K562 (cell line): ENCODE measurements around the gene C1QA. TPM values are rescaled to one million over a fixed set of nuclear protein-coding genes. Genes with fewer than 3 reads are reported as not detected.
A peak's percentile ranks its signal among the peaks of the same experiment; 100 is the strongest.

ENCODE experiments used
- ESRRB ChIP-seq: fragments of 250-450 bp; sonication (Bioruptor Pico); IDR thresholded peaks from 2 replicates; pipeline ENCODE4 v1.5.0; 2020; ENCODE audit warnings: mild to moderate bottlenecking, moderate library complexity, borderline replicate concordance
- FOXA1 ChIP-seq: fragments of 450-650 bp; IDR thresholded peaks from 2 replicates; pipeline ENCODE4 v1.6.1; 2016; ENCODE audit warnings: mild to moderate bottlenecking, borderline replicate concordance
- KHSRP ChIP-seq: fragments of 450-650 bp; IDR thresholded peaks from 2 replicates; pipeline ENCODE4 v1.6.1; 2017
- MCM2 ChIP-seq: fragments of 450-650 bp; IDR thresholded peaks from 2 replicates; pipeline ENCODE4 v1.6.1; 2017; ENCODE audit warnings: low read depth, mild to moderate bottlenecking
- NCOR1 ChIP-seq: fragments of 450-650 bp; IDR thresholded peaks from 2 replicates; pipeline ENCODE4 v1.6.1; 2016; ENCODE audit warnings: mild to moderate bottlenecking, moderate library complexity
- NFE2 ChIP-seq: IDR thresholded peaks from 2 replicates; pipeline ENCODE4 v1.6.1; 2014; ENCODE audit warnings: antibody characterized with exemption, low read depth
- PRMT5 ChIP-seq: sonication (generic); formaldehyde crosslinking; IDR thresholded peaks from 2 replicates; pipeline ENCODE4 v1.5.0; 2020; ENCODE audit warnings: missing genetic modification reagents
- RAD51 ChIP-seq: fragments of 450-650 bp; IDR thresholded peaks from 2 replicates; pipeline ENCODE4 v1.7.1; 2016; ENCODE audit warnings: low read depth, mild to moderate bottlenecking, borderline replicate concordance
- SRSF1 ChIP-seq: fragments of 200-400 bp; formaldehyde crosslinking; IDR thresholded peaks from 2 replicates; pipeline ENCODE4 v1.6.1; 2017; ENCODE audit warnings: mild to moderate bottlenecking, low read depth, low read length, moderate library complexity
- ZFX ChIP-seq: sonication (generic); formaldehyde crosslinking; IDR thresholded peaks from 2 replicates; pipeline ENCODE4 v1.8.0; 2022; ENCODE audit warnings: mild to moderate bottlenecking, missing genetic modification reagents, moderate library complexity
- ZNF311 ChIP-seq: fragments of 250-450 bp; sonication (Bioruptor Pico); IDR thresholded peaks from 2 replicates; pipeline ENCODE4 v1.4.0; 2020; ENCODE audit warnings: mild to moderate bottlenecking, moderate library complexity
- ZNF431 ChIP-seq: sonication (generic); formaldehyde crosslinking; IDR thresholded peaks from 2 replicates; pipeline ENCODE4 v1.8.0; 2022; ENCODE audit warnings: mild to moderate bottlenecking, missing genetic modification reagents
- ZNF444 ChIP-seq: fragments of 250-450 bp; sonication (Bioruptor Pico); IDR thresholded peaks from 2 replicates; pipeline ENCODE4 v1.4.0; 2020; ENCODE audit warnings: mild to moderate bottlenecking, moderate library complexity
- ZNF583 ChIP-seq: fragments of 250-450 bp; sonication (Bioruptor Pico); IDR thresholded peaks from 2 replicates; pipeline ENCODE4 v1.4.0; 2020
- ZNF764 ChIP-seq: fragments of 250-450 bp; sonication (Bioruptor Pico); IDR thresholded peaks from 2 replicates; pipeline ENCODE4 v1.4.0; 2020; ENCODE audit warnings: low read depth, mild to moderate bottlenecking, moderate library complexity
- polyA plus RNA-seq, 8 experiments: library from polyadenylated mRNA; depleted of rRNA in 4 of 8; stranded (reverse) in 5 of 8; unstranded in 3 of 8; fragments of >200 nt; fragmentation: Nextera tagmentation in 2 of 8; fragmentation: Illumina TruSeq in 1 of 8; extraction: Ambion mirVana in 2 of 8; extraction: Trizol in 1 of 8; gene quantifications; 2 replicates each; pipeline versions ENCODE4 v1.2.1 to v1.2.3, GENCODE V29; 2011 to 2014; ENCODE audit warnings: inconsistent platforms in 1 of 8, missing spikeins in 1 of 8
- total RNA-seq, 7 experiments: library from RNA; depleted of rRNA in 6 of 7; stranded (reverse); fragments of >200 nt in 6 of 7; fragmentation: Illumina TruSeq in 2 of 7; extraction: Trizol in 2 of 7; gene quantifications; 2 replicates each; pipeline versions ENCODE4 v1.2.1 to v1.2.3, GENCODE V29; 2011 to 2021; ENCODE audit warnings: low replicate concordance in 1 of 7
- TF ChIP-seq, protein P1 (sequence below): fragments of 450-650 bp; formaldehyde crosslinking; IDR thresholded peaks from 2 replicates; pipeline ENCODE4 v1.4.0; 2022; ENCODE audit warnings: mild to moderate bottlenecking, moderate library complexity
- TF ChIP-seq, protein P2 (sequence below): IDR thresholded peaks from 2 replicates; pipeline ENCODE4 v1.6.1; 2011; ENCODE audit warnings: borderline replicate concordance, low read depth, mild to moderate bottlenecking, moderate library complexity, low read length; ENCODE audit not compliant: insufficient read depth, poor library complexity, severe bottlenecking
- TF ChIP-seq, protein P3 (sequence below): sonication (generic); formaldehyde crosslinking; IDR thresholded peaks from 2 replicates; pipeline ENCODE4 v1.9.0; 2022; ENCODE audit warnings: mild to moderate bottlenecking, missing genetic modification reagents
- TF ChIP-seq, protein P4 (sequence below): fragments of 450-650 bp; formaldehyde crosslinking; IDR thresholded peaks from 2 replicates; pipeline ENCODE4 v1.4.0; 2020; ENCODE audit warnings: mild to moderate bottlenecking, moderate library complexity
- TF ChIP-seq, protein P5 (sequence below): fragments of 200-400 bp; formaldehyde crosslinking; IDR thresholded peaks from 2 replicates; pipeline ENCODE4 v1.6.1; 2017; ENCODE audit warnings: mild to moderate bottlenecking, low read depth, low read length, moderate library complexity

Gene C1QA
- total and polyA plus RNA-seq, 9 of the 15 experiments (the other 6 are each of a cell fraction or from before 2014, with no cell fraction given): 0.71 TPM; not detected in 8

DNA sequence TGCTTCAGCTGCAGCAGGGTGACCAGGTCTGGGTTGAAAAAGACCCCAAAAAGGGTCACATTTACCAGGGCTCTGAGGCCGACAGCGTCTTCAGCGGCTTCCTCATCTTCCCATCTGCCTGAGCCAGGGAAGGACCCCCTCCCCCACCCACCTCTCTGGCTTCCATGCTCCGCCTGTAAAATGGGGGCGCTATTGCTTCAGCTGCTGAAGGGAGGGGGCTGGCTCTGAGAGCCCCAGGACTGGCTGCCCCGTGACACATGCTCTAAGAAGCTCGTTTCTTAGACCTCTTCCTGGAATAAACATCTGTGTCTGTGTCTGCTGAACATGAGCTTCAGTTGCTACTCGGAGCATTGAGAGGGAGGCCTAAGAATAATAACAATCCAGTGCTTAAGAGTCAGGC is 2.9 kb downstream of the C1QA start (continued):
- no peak for TF ChIP-seq PRMT5 (CRISPR knock-in tag)
- TF ChIP-seq ZFX (CRISPR knock-in tag): no peak
- TF ChIP-seq, protein P1, sequence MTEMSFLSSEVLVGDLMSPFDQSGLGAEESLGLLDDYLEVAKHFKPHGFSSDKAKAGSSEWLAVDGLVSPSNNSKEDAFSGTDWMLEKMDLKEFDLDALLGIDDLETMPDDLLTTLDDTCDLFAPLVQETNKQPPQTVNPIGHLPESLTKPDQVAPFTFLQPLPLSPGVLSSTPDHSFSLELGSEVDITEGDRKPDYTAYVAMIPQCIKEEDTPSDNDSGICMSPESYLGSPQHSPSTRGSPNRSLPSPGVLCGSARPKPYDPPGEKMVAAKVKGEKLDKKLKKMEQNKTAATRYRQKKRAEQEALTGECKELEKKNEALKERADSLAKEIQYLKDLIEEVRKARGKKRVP: no peak
- no peak for TF ChIP-seq SRSF1
- TF ChIP-seq, protein P2, sequence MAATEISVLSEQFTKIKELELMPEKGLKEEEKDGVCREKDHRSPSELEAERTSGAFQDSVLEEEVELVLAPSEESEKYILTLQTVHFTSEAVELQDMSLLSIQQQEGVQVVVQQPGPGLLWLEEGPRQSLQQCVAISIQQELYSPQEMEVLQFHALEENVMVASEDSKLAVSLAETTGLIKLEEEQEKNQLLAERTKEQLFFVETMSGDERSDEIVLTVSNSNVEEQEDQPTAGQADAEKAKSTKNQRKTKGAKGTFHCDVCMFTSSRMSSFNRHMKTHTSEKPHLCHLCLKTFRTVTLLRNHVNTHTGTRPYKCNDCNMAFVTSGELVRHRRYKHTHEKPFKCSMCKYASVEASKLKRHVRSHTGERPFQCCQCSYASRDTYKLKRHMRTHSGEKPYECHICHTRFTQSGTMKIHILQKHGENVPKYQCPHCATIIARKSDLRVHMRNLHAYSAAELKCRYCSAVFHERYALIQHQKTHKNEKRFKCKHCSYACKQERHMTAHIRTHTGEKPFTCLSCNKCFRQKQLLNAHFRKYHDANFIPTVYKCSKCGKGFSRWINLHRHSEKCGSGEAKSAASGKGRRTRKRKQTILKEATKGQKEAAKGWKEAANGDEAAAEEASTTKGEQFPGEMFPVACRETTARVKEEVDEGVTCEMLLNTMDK: peak; percentile 94
- no peak for TF ChIP-seq NCOR1
- no peak for TF ChIP-seq ZNF311 (CRISPR knock-in tag)
- TF ChIP-seq ZNF764: no peak
- no peak for TF ChIP-seq ZNF431 (CRISPR knock-in tag)
- TF ChIP-seq ZNF583 (CRISPR knock-in tag): no peak
- no peak for TF ChIP-seq KHSRP
- TF ChIP-seq MCM2: no peak
- TF ChIP-seq FOXA1: no peak
- TF ChIP-seq NFE2: no peak
- TF ChIP-seq, protein P3, sequence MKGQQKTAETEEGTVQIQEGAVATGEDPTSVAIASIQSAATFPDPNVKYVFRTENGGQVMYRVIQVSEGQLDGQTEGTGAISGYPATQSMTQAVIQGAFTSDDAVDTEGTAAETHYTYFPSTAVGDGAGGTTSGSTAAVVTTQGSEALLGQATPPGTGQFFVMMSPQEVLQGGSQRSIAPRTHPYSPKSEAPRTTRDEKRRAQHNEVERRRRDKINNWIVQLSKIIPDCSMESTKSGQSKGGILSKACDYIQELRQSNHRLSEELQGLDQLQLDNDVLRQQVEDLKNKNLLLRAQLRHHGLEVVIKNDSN (CRISPR knock-in tag): peak; percentile 41
- TF ChIP-seq, protein P4, sequence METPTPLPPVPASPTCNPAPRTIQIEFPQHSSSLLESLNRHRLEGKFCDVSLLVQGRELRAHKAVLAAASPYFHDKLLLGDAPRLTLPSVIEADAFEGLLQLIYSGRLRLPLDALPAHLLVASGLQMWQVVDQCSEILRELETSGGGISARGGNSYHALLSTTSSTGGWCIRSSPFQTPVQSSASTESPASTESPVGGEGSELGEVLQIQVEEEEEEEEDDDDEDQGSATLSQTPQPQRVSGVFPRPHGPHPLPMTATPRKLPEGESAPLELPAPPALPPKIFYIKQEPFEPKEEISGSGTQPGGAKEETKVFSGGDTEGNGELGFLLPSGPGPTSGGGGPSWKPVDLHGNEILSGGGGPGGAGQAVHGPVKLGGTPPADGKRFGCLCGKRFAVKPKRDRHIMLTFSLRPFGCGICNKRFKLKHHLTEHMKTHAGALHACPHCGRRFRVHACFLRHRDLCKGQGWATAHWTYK (CRISPR knock-in tag): no peak
- TF ChIP-seq RAD51: no peak
- no peak for TF ChIP-seq ZNF444
- no peak for TF ChIP-seq ESRRB (CRISPR knock-in tag)
- TF ChIP-seq, protein P5, sequence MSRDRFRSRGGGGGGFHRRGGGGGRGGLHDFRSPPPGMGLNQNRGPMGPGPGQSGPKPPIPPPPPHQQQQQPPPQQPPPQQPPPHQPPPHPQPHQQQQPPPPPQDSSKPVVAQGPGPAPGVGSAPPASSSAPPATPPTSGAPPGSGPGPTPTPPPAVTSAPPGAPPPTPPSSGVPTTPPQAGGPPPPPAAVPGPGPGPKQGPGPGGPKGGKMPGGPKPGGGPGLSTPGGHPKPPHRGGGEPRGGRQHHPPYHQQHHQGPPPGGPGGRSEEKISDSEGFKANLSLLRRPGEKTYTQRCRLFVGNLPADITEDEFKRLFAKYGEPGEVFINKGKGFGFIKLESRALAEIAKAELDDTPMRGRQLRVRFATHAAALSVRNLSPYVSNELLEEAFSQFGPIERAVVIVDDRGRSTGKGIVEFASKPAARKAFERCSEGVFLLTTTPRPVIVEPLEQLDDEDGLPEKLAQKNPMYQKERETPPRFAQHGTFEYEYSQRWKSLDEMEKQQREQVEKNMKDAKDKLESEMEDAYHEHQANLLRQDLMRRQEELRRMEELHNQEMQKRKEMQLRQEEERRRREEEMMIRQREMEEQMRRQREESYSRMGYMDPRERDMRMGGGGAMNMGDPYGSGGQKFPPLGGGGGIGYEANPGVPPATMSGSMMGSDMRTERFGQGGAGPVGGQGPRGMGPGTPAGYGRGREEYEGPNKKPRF: no peak
